UCSD-AML1 (cell line): ENCODE results near the gene NUMBL.
"Not testable (repeated sequence)": the region's sequence is repeated elsewhere in the genome, so short reads cannot be mapped to it uniquely, and the experiment has no call there.

Experiments used
- DNase-seq: peaks from one replicate; lab custom pipeline; 2025; ENCODE audit not compliant: unreplicated experiment; lab: John Stamatoyannopoulos, UW

The NUMBL gene

GRCh38 chr19:40633207-40633606 is 57.2 kb downstream of the NUMBL start:
- no peak for DNase-seq

GRCh38 chr19:40632311-40633036 is 58.0 kb downstream of the NUMBL start:
- no peak for DNase-seq

- no peak for DNase-seq
Observed at GRCh38 chr19:40630571-40631160, 59.8 kb downstream of the NUMBL start.

- no peak for DNase-seq
Observed at GRCh38 chr19:40629346-40629745, 61.1 kb downstream of the NUMBL start.

- no peak for DNase-seq
Observed at GRCh38 chr19:40627486-40628279, 62.8 kb downstream of the NUMBL start.

GRCh38 chr19:40626918-40627317 is 63.5 kb downstream of the NUMBL start:
- DNase-seq, result no peak

- DNase-seq, result no peak
Observed at GRCh38 chr19:40625406-40626120, 64.9 kb downstream of the NUMBL start.

- not testable (repeated sequence) for DNase-seq
Observed at GRCh38 chr19:40624369-40625153, 65.9 kb downstream of the NUMBL start.

GRCh38 chr19:40623403-40624251 is 66.8 kb downstream of the NUMBL start:
- DNase-seq, result no peak

GRCh38 chr19:40622773-40623075 is 67.7 kb downstream of the NUMBL start:
- no peak for DNase-seq

GRCh38 chr19:40621966-40622772 is 68.3 kb downstream of the NUMBL start:
- no peak for DNase-seq

GRCh38 chr19:40621283-40621682 is 69.2 kb downstream of the NUMBL start:
- no peak for DNase-seq

GRCh38 chr19:40620161-40620485 is 70.3 kb downstream of the NUMBL start:
- no peak for DNase-seq

- no peak for DNase-seq
Observed at GRCh38 chr19:40619333-40620160, 70.9 kb downstream of the NUMBL start.

GRCh38 chr19:40617961-40618360 is 72.5 kb downstream of the NUMBL start:
- no peak for DNase-seq

- DNase-seq, result no peak
Observed at GRCh38 chr19:40616941-40617340, 73.5 kb downstream of the NUMBL start.

- no peak for DNase-seq
Observed at GRCh38 chr19:40616178-40616577, 74.3 kb downstream of the NUMBL start.
